GM12878 (cell line): ENCODE results near the gene MYOZ2. TPM values are rescaled to one million over a fixed set of nuclear protein-coding genes. Genes with fewer than 3 reads are reported as not detected.

Source experiments
- ATAC-seq: fragments of 200-7000 bp; cut with Tn5 transposase; 3 replicates; pipeline ENCODE4 v1.9.1; 2020; ENCODE audit warnings: mild to moderate bottlenecking, moderate library complexity
- BruUV-seq: library from RNA; stranded (reverse); fragments of 400-500 nt; replicated peaks from 2 replicates; lab custom pipeline; 2021; lab: Mats Ljungman, UMichigan
- CTCF ChIA-PET: fragments of 300-600 bp; sonication (Branson Sonifier 250); formaldehyde crosslinking; extraction: SDS; loops from one replicate; lab custom pipeline; 2021; ENCODE audit warnings: inconsistent platforms; lab: Yijun Ruan, JAX
- POLR2A ChIA-PET: fragments of 350-600 bp; formaldehyde crosslinking; extraction: SDS; loops from one replicate; lab custom pipeline; 2021; ENCODE audit warnings: inconsistent platforms; lab: Charles Lee
- RAD21 ChIA-PET: fragments of 300-600 bp; sonication (Branson Sonifier 250); formaldehyde crosslinking; loops from one replicate; lab custom pipeline; 2023; ENCODE audit warnings: antibody characterized with exemption; ENCODE audit not compliant: unreplicated experiment; lab: Charles Lee
- SMC1A ChIA-PET: fragments of 300-600 bp; sonication (Branson Sonifier 250); formaldehyde crosslinking; loops from one replicate; lab custom pipeline; 2023; ENCODE audit not compliant: unreplicated experiment, uncharacterized antibody; lab: Charles Lee
- DNase-seq: peaks from one replicate; pipeline ENCODE4 v3.0.0-alpha.2; 2011; ENCODE audit warnings: low read depth, low spot score
- FAIRE-seq: peaks from 3 replicates; lab custom pipeline; 2011; peaks lifted over from hg19 to GRCh38; lab: Jason Lieb, UNC
- H2AFZ ChIP-seq: 2 replicates; pipeline ENCODE4 v1.6.0; 2011; ENCODE audit warnings: low read depth, low read length, control low read depth; ENCODE audit not compliant: control insufficient read depth
- H3K27ac ChIP-seq: 2 replicates; pipeline ENCODE4 v1.5.1; 2011; ENCODE audit warnings: control low read depth; ENCODE audit not compliant: control insufficient read depth, insufficient read depth
- H3K27me3 ChIP-seq, 2 experiments: replicated peaks in 1 of 2; 2 replicates each; pipeline versions ENCODE4 v1.6.0 to v1.6.1; 2011; ENCODE audit warnings: low read length in 1 of 2; ENCODE audit not compliant: control insufficient read depth in 2 of 2, insufficient read depth in 2 of 2
- H3K36me3 ChIP-seq, 2 experiments: 2 replicates each; pipeline ENCODE4 v1.5.1; 2011; ENCODE audit warnings: low read length in 1 of 2; ENCODE audit not compliant: control insufficient read depth in 2 of 2, insufficient read depth in 2 of 2
- H3K4me1 ChIP-seq: 2 replicates; pipeline ENCODE4 v1.6.1; 2011; ENCODE audit warnings: mild to moderate bottlenecking, low read length, moderate library complexity, mixed read lengths; ENCODE audit not compliant: control insufficient read depth, insufficient read depth
- H3K4me2 ChIP-seq: 2 replicates; pipeline ENCODE4 v1.6.0; 2011; ENCODE audit warnings: control low read depth; ENCODE audit not compliant: control insufficient read depth, insufficient read depth
- H3K4me3 ChIP-seq: fragments of 200-600 bp; sonication (generic); 2 replicates; pipeline ENCODE4 v1.5.1; 2016
- H3K79me2 ChIP-seq: 2 replicates; pipeline ENCODE4 v1.6.0; 2011; ENCODE audit warnings: low read length; ENCODE audit not compliant: control insufficient read depth, insufficient read depth
- H3K9ac ChIP-seq: 2 replicates; pipeline ENCODE4 v1.8.0; 2011; ENCODE audit warnings: low read length, control low read depth, mixed read lengths; ENCODE audit not compliant: control insufficient read depth, insufficient read depth
- H3K9me3 ChIP-seq: replicated peaks from 3 replicates; pipeline ENCODE4 v1.5.1; 2011; ENCODE audit warnings: mild to moderate bottlenecking, low read length; ENCODE audit not compliant: control insufficient read depth, insufficient read depth
- H4K20me1 ChIP-seq: 2 replicates; pipeline ENCODE4 v1.6.0; 2011; ENCODE audit not compliant: control insufficient read depth, insufficient read depth
- BACH1 ChIP-seq: fragments of 450-650 bp; IDR thresholded peaks from 2 replicates; pipeline ENCODE4 v1.6.1; 2017; ENCODE audit warnings: mild to moderate bottlenecking, borderline replicate concordance
- CHD2 ChIP-seq: IDR thresholded peaks from 2 replicates; pipeline ENCODE4 v1.6.1; 2011; ENCODE audit warnings: low read depth, low read length, improper control_type of control experiment, borderline replicate concordance
- ESRRA ChIP-seq: IDR thresholded peaks from 2 replicates; pipeline ENCODE4 v1.6.1; 2012; ENCODE audit warnings: mild to moderate bottlenecking, low read length, improper control_type of control experiment
- FOXK2 ChIP-seq: fragments of 450-650 bp; IDR thresholded peaks from 2 replicates; pipeline ENCODE4 v1.6.1; 2017; ENCODE audit warnings: mild to moderate bottlenecking, moderate library complexity
- FOXM1 ChIP-seq: IDR thresholded peaks from 2 replicates; pipeline ENCODE4 v1.6.1; 2012; ENCODE audit warnings: low read depth, mild to moderate bottlenecking, inconsistent platforms, low read length, moderate library complexity
- GABPA ChIP-seq: IDR thresholded peaks from 2 replicates; pipeline ENCODE4 v1.6.1; 2014; ENCODE audit warnings: antibody characterized with exemption, low read depth, mild to moderate bottlenecking, inconsistent platforms
- HCFC1 ChIP-seq: fragments of 150-350 bp; IDR thresholded peaks from 2 replicates; pipeline ENCODE4 v1.6.1; 2014; ENCODE audit warnings: low read length
- HDAC2 ChIP-seq: fragments of 200-600 bp; sonication (generic); IDR thresholded peaks from 2 replicates; pipeline ENCODE4 v1.6.1; 2017
- KLF5 ChIP-seq: fragments of 450-650 bp; IDR thresholded peaks from 2 replicates; pipeline ENCODE4 v1.6.1; 2014; ENCODE audit warnings: mild to moderate bottlenecking; ENCODE audit not compliant: partially characterized antibody
- MTA2 ChIP-seq: fragments of 450-650 bp; IDR thresholded peaks from 2 replicates; pipeline ENCODE4 v1.6.1; 2016; ENCODE audit warnings: low read depth, mild to moderate bottlenecking, moderate library complexity
- POLR2AphosphoS2 ChIP-seq: IDR thresholded peaks from 2 replicates; pipeline ENCODE4 v1.6.1; 2011; ENCODE audit warnings: low read depth, mild to moderate bottlenecking, low read length, improper control_type of control experiment, moderate library complexity
- RAD51 ChIP-seq: fragments of 450-650 bp; IDR thresholded peaks from 2 replicates; pipeline ENCODE4 v1.6.1; 2016; ENCODE audit warnings: moderate library complexity, mild to moderate bottlenecking, inconsistent platforms
- RELA ChIP-seq: fragments of 450-650 bp; IDR thresholded peaks from 2 replicates; pipeline ENCODE4 v1.8.0; 2014; ENCODE audit warnings: borderline replicate concordance; ENCODE audit not compliant: partially characterized antibody
- SMAD1 ChIP-seq: fragments of 450-650 bp; IDR thresholded peaks from 2 replicates; pipeline ENCODE4 v1.6.1; 2018; ENCODE audit warnings: mild to moderate bottlenecking, low read depth; ENCODE audit not compliant: partially characterized antibody
- SMC3 ChIP-seq: IDR thresholded peaks from 2 replicates; pipeline ENCODE4 v1.6.1; 2011; ENCODE audit warnings: low read length, improper control_type of control experiment, borderline replicate concordance
- TCF7 ChIP-seq: IDR thresholded peaks from 2 replicates; pipeline ENCODE4 v1.6.1; 2014; ENCODE audit warnings: antibody characterized with exemption, borderline replicate concordance
- WGBS: methylation state at CpG from one replicate; pipeline ENCODE4 v1.1.6; 2016; ENCODE audit warnings: low lambda C conversion rate; ENCODE audit not compliant: insufficient replicate concordance, insufficient coverage; ENCODE audit errors: missing lambda C conversion rate; 5-methylcytosine and 5-hydroxymethylcytosine counted together
- in situ Hi-C: fragments of 300-500 bp; cut with MboI; formaldehyde crosslinking; loops from 9 replicates; pipeline ENCODE4 v1.14.3; 2018; ENCODE audit warnings: mixed read lengths
- intact Hi-C: fragments of 100-400 bp; cut with micrococcal nuclease; formaldehyde crosslinking; loops from one replicate; pipeline ENCODE4 v1.14.2; 2022; ENCODE audit not compliant: unreplicated experiment
- polyA plus RNA-seq, 11 experiments: library from polyadenylated mRNA; depleted of rRNA in 4 of 11; unstranded in 6 of 11; stranded (reverse) in 5 of 11; fragments of >200 nt; fragmentation: Nextera tagmentation in 4 of 11; fragmentation: Illumina TruSeq in 1 of 11; extraction: Ambion mirVana in 4 of 11; extraction: Trizol in 1 of 11; gene quantifications; 1 replicate in 1 of 11; 2 replicates in 10 of 11; pipeline versions ENCODE4 v1.2.1 to v1.2.3, GENCODE V29; 2011 to 2016; ENCODE audit warnings: inconsistent platforms in 2 of 11, missing spikeins in 2 of 11, low read depth in 1 of 11
- total RNA-seq, 4 experiments: library from RNA; depleted of rRNA in 3 of 4; stranded (reverse); fragments of >200 nt in 3 of 4; fragmentation: Illumina TruSeq in 1 of 4; extraction: Trizol in 1 of 4; gene quantifications; 2 replicates each; pipeline versions ENCODE4 v1.2.1 to v1.2.3, GENCODE V29; 2013 to 2021
- TF ChIP-seq, protein P1 (sequence below): IDR thresholded peaks from 2 replicates; pipeline ENCODE4 v1.6.1; 2011; ENCODE audit warnings: borderline replicate concordance, low read depth, mild to moderate bottlenecking, moderate library complexity, low read length; ENCODE audit not compliant: insufficient read depth, poor library complexity, severe bottlenecking
- TF ChIP-seq, protein P2 (sequence below): fragments of 450-650 bp; IDR thresholded peaks from 2 replicates; pipeline ENCODE4 v1.6.1; 2018; ENCODE audit warnings: borderline replicate concordance, mild to moderate bottlenecking; ENCODE audit not compliant: partially characterized antibody
- TF ChIP-seq, protein P3 (sequence below): fragments of 450-650 bp; formaldehyde crosslinking; IDR thresholded peaks from 2 replicates; pipeline ENCODE4 v1.4.0; 2022; ENCODE audit warnings: mild to moderate bottlenecking, moderate library complexity

MYOZ2 gene
- total and polyA plus RNA-seq, 10 of the 15 experiments (the other 5 are each of a cell fraction or from before 2014, with no cell fraction given): not detected

DNA sequence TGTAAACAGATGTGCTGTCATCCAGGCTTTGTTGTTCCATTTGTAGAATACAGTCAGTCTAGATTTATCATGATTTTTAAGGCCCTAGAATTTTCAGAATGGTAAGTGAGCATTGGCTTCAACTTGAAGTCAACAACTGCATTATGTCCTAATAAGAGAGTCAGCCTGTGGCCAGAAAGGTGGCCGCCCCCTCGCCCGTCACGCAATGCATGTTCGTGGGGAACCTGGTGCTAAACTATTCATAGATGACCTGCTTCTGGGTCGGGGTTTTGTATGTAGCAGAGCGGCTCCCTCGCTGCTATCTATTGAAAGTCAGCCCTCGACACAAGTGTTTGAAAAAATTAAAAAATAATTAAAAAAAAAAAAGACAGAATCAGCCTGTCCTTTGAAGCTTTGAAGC lies 101.6 kb downstream of the MYOZ2 start:
- WGBS: 85% methylated on average over 9 of the region's 9 CpGs
- no peak for DNase-seq
- no peak overlapping the region for H3K4me3 ChIP-seq
- no peaks in the 10 kb centered on the region for H3K36me3 ChIP-seq
- no peaks in the 10 kb centered on the region for H4K20me1 ChIP-seq
- intact Hi-C loops: no loop called here
- no peak overlapping the region for H2AFZ ChIP-seq
- no peak for FAIRE-seq
- ChIA-PET POLR2A (no interaction called here), RAD21 (no interaction called here), SMC1A (no interaction called here), CTCF (no interaction called here)
- no peak overlapping the region for H3K27ac ChIP-seq
- H3K79me2 ChIP-seq: no peaks in the 10 kb centered on the region
- no peaks in the 10 kb centered on the region for H3K27me3 ChIP-seq
- in situ Hi-C loops: no loop called here
- no peak overlapping the region for H3K9ac ChIP-seq
- TF ChIP-seq KLF5: no peak
- TF ChIP-seq POLR2AphosphoS2: no peak
- TF ChIP-seq, protein P1, sequence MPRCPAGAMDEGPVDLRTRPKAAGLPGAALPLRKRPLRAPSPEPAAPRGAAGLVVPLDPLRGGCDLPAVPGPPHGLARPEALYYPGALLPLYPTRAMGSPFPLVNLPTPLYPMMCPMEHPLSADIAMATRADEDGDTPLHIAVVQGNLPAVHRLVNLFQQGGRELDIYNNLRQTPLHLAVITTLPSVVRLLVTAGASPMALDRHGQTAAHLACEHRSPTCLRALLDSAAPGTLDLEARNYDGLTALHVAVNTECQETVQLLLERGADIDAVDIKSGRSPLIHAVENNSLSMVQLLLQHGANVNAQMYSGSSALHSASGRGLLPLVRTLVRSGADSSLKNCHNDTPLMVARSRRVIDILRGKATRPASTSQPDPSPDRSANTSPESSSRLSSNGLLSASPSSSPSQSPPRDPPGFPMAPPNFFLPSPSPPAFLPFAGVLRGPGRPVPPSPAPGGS: no peak
- TF ChIP-seq GABPA: no peak
- no peak for TF ChIP-seq SMAD1
- TF ChIP-seq BACH1: no peak
- TF ChIP-seq TCF7: no peak
- no peak for TF ChIP-seq RELA
- TF ChIP-seq FOXK2: no peak
- TF ChIP-seq HCFC1: no peak
- TF ChIP-seq CHD2: no peak
- no peak for TF ChIP-seq FOXM1
- no peak for TF ChIP-seq SMC3
- no peak for TF ChIP-seq MTA2
- TF ChIP-seq, protein P2, sequence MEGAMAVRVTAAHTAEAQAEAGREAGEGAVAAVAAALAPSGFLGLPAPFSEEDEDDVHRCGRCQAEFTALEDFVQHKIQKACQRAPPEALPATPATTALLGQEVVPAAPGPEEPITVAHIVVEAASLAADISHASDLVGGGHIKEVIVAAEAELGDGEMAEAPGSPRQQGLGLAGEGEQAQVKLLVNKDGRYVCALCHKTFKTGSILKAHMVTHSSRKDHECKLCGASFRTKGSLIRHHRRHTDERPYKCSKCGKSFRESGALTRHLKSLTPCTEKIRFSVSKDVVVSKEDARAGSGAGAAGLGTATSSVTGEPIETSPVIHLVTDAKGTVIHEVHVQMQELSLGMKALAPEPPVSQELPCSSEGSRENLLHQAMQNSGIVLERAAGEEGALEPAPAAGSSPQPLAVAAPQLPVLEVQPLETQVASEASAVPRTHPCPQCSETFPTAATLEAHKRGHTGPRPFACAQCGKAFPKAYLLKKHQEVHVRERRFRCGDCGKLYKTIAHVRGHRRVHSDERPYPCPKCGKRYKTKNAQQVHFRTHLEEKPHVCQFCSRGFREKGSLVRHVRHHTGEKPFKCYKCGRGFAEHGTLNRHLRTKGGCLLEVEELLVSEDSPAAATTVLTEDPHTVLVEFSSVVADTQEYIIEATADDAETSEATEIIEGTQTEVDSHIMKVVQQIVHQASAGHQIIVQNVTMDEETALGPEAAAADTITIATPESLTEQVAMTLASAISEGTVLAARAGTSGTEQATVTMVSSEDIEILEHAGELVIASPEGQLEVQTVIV: no peak
- TF ChIP-seq RAD51: no peak
- TF ChIP-seq, protein P3, sequence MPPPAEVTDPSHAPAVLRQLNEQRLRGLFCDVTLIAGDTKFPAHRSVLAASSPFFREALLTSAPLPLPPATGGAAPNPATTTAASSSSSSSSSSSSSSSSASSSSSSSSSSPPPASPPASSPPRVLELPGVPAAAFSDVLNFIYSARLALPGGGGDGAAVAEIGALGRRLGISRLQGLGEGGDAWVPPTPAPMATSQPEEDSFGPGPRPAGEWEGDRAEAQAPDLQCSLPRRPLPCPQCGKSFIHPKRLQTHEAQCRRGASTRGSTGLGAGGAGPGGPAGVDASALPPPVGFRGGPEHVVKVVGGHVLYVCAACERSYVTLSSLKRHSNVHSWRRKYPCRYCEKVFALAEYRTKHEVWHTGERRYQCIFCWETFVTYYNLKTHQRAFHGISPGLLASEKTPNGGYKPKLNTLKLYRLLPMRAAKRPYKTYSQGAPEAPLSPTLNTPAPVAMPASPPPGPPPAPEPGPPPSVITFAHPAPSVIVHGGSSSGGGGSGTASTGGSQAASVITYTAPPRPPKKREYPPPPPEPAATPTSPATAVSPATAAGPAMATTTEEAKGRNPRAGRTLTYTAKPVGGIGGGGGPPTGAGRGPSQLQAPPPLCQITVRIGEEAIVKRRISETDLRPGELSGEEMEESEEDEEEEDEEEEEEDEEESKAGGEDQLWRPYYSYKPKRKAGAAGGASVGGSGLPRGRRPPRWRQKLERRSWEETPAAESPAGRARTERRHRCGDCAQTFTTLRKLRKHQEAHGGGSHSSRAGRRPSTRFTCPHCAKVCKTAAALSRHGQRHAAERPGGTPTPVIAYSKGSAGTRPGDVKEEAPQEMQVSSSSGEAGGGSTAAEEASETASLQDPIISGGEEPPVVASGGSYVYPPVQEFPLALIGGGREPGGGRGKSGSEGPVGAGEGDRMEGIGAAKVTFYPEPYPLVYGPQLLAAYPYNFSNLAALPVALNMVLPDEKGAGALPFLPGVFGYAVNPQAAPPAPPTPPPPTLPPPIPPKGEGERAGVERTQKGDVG (CRISPR knock-in tag): no peak
- TF ChIP-seq ESRRA: no peak
- no peak for TF ChIP-seq HDAC2
- no peak overlapping the region for H3K4me2 ChIP-seq
- no TSS peak for BruUV-seq
- peaks cover 11% of the 10 kb centered on the region; the same call in 1 of the 2 replicates for H3K4me1 ChIP-seq
- no peaks in the 10 kb centered on the region for H3K9me3 ChIP-seq
- ATAC-seq: no peak
